Prostate gland (tissue), 2 donors: ENCODE data around the gene BMAL1. TPM values are rescaled to one million over a fixed set of nuclear protein-coding genes. Genes with fewer than 3 reads are reported as not detected.

Experiments used
- DNase-seq: peaks from one replicate; pipeline ENCODE4 v3.0.0-alpha.2; 2019; ENCODE audit warnings: low spot score
- H3K27ac ChIP-seq, 2 donors: fragments of 200-600 bp; sonication (generic); 2 replicates each; pipeline ENCODE4 v1.5.1; 2017 to 2019
- H3K27me3 ChIP-seq: fragments of 200-600 bp; sonication (generic); replicated peaks from 2 replicates; pipeline ENCODE4 v1.5.1; 2019; ENCODE audit not compliant: insufficient read depth
- H3K36me3 ChIP-seq, 2 donors: fragments of 200-600 bp; sonication (generic); 1 replicate in 1 of 2; 2 replicates in 1 of 2; pipeline versions ENCODE4 v1.5.1 to v1.8.1; 2017 to 2019
- H3K4me1 ChIP-seq: fragments of 200-600 bp; sonication (generic); replicated peaks from 2 replicates; pipeline ENCODE4 v1.5.1; 2019
- H3K4me3 ChIP-seq, 2 donors: fragments of 200-600 bp; sonication (generic); 2 replicates each; pipeline ENCODE4 v1.5.1; 2017 to 2019
- H3K9me3 ChIP-seq: fragments of 200-600 bp; sonication (generic); 2 replicates; pipeline ENCODE4 v1.5.1; 2017
- CTCF ChIP-seq, 4 experiments: fragments of 200-600 bp in 2 of 4; fragments of 450-650 bp in 2 of 4; sonication (generic) in 2 of 4; IDR thresholded peaks; 1 replicate in 3 of 4; 2 replicates in 1 of 4; pipeline ENCODE4 v1.5.1; 2016 to 2019; ENCODE audit warnings: antibody characterized with exemption in 4 of 4, mild to moderate bottlenecking in 2 of 4, moderate library complexity in 2 of 4
- POLR2A ChIP-seq: fragments of 450-650 bp; IDR thresholded peaks from one replicate; pipeline ENCODE4 v1.6.1; 2016; ENCODE audit warnings: antibody characterized with exemption, mild to moderate bottlenecking
- POLR2AphosphoS5 ChIP-seq: sonication (generic); formaldehyde crosslinking; IDR thresholded peaks from one replicate; pipeline ENCODE4 v1.6.1; 2017; ENCODE audit warnings: antibody characterized with exemption
- WGBS: methylation state at CpG from one replicate; pipeline ENCODE4 v1.1.5; 2018; 5-methylcytosine and 5-hydroxymethylcytosine counted together
- intact Hi-C: fragments of 100-400 bp; cut with DNase I; formaldehyde crosslinking; loops from one replicate; pipeline ENCODE4 v1.14.2; 2022
- total RNA-seq, 2 donors: library from RNA; depleted of rRNA; stranded (reverse); fragments of >200 nt; gene quantifications; one replicate each; pipeline ENCODE4 v1.1.0, GENCODE V29; 2016

The BMAL1 gene
- total RNA-seq, 2 donors from 2014 or later = 19.4 to 38.1 TPM

- Histone ChIP-seq H3K36me3 (no peaks in the 10 kb centered on the region), H3K9me3 (no peaks in the 10 kb centered on the region), H3K27me3 (no peaks in the 10 kb centered on the region), H3K27ac (no peak overlapping the region), H3K4me3 (no peak overlapping the region), H3K4me1 (no peaks in the 10 kb centered on the region)
- TF ChIP-seq POLR2AphosphoS5 (no peak), POLR2A (no peak), CTCF (IDR thresholded peaks at IDR 0.05) (no peak)
- WGBS = 85% methylated on average over 16 of the region's 16 CpGs
- no peak for DNase-seq
- intact Hi-C loops = no loop called here
Observed at GRCh38 chr11:13313005-13313819, 35.6 kb downstream of the BMAL1 start.

- DNase-seq = no peak
- Histone ChIP-seq H3K9me3 (no peaks in the 10 kb centered on the region), H3K36me3 (no peaks in the 10 kb centered on the region), H3K27me3 (no peaks in the 10 kb centered on the region), H3K4me3 (no peak overlapping the region), H3K4me1 (no peaks in the 10 kb centered on the region), H3K27ac (no peak overlapping the region)
- no peak for TF ChIP-seq CTCF (IDR thresholded peaks at IDR 0.05)
- no peak for TF ChIP-seq POLR2AphosphoS5
- no peak for TF ChIP-seq POLR2A
- intact Hi-C loops = no loop called here
- 64% methylated on average over 2 of the region's 2 CpGs for WGBS
Observed at GRCh38 chr11:13314676-13315394, 37.2 kb downstream of the BMAL1 start.

- intact Hi-C loops = no loop called here
- Histone ChIP-seq H3K4me1 (no peaks in the 10 kb centered on the region), H3K9me3 (no peaks in the 10 kb centered on the region), H3K4me3 (no peak overlapping the region), H3K36me3 (no peaks in the 10 kb centered on the region), H3K27ac (no peak overlapping the region), H3K27me3 (no peaks in the 10 kb centered on the region)
- WGBS = 92% methylated on average over 11 of the region's 11 CpGs
- DNase-seq = no peak
- TF ChIP-seq POLR2A (no peak), CTCF (IDR thresholded peaks at IDR 0.05) (no peak), POLR2AphosphoS5 (no peak)
Observed at GRCh38 chr11:13315517-13316432, 38.2 kb downstream of the BMAL1 start.

- intact Hi-C loops = no loop called here
- Histone ChIP-seq H3K4me1 (no peaks in the 10 kb centered on the region), H3K27me3 (no peaks in the 10 kb centered on the region), H3K27ac (no peak overlapping the region), H3K36me3 (no peaks in the 10 kb centered on the region), H3K4me3 (no peak overlapping the region), H3K9me3 (no peaks in the 10 kb centered on the region)
- no peak for DNase-seq
- TF ChIP-seq POLR2A (no peak), CTCF (IDR thresholded peaks at IDR 0.05) (no peak), POLR2AphosphoS5 (no peak)
- 66% methylated on average over 4 of the region's 4 CpGs for WGBS
Observed at GRCh38 chr11:13316528-13316961, 39.0 kb downstream of the BMAL1 start.
